GM18868 (cell line): ENCODE measurements around the gene ARHGAP29.

Experiments used
- ATAC-seq: cut with Tn5 transposase; IDR thresholded peaks from one replicate; pipeline ENCODE4 v1.9.1; 2021; ENCODE audit warnings: mild to moderate bottlenecking, moderate library complexity; ENCODE audit not compliant: unreplicated experiment

The ARHGAP29 gene

GRCh38 chr1:94126651-94127050, 110.7 kb downstream of the ARHGAP29 start:
- no peak for ATAC-seq

GRCh38 chr1:94125551-94126514, 111.6 kb downstream of the ARHGAP29 start:
- ATAC-seq: no peak

DNA sequence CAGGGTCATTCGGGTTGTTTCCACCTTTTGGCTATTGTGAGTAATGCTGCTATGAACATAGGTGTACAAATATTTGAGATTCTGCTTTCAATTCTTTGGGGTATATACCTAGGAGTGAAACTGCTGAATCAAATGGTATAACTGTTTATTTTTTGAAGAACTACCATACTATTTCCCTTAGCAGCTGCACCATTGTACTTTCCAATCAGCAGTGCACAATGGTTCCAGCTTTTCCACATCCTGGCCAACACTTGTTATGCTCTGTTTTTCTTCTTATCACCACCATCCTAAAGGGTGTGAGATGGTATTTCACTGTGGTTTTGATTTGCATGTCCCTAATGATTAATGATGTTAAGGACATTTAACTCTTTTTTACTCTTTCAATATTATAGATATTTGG, 112.8 kb downstream of the ARHGAP29 start:
- ATAC-seq: no peak

DNA sequence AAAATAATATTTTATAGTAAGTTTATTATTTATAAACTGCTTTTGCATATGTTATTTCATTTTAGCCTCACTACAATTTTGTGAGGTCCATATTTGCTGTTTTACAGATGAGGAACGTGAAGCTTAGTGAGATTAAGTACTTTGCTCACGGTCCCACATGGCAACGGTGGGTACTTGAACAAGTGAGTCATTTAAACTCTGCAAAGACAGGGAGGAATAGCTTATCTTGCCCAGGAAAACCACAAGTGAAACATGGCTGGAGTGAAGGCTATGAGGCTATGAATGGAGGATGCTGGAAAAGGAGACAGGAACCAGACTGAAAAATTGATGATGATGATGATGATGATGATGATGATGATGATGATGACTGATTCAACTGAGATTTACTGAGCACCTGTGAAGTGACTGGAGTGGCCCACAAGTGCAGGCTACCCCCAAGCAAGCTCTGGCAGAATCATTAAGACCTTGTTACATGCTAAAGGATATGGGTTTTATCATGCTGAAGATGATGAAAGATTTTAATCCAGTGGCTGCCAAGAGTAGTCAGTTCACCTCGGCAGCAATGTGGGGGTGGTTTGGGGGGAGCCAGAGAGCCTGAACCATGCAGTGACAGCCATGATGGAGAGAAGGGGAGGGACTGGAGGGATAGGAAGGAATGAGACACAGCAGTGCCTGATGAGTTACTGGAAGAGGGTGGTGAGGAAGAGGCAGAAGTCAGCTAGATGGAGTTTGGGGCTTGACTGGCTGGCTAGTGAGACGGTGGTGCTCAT, 115.0 kb downstream of the ARHGAP29 start:
- ATAC-seq: no peak
